NCI-H1436 (cell line): ENCODE results near the gene STXBP6.
A peak's percentile ranks its signal among the peaks of the same experiment; 100 is the strongest.

Experiments
- DNase-seq: peaks from one replicate; lab custom pipeline; 2025; lab: John Stamatoyannopoulos, UW

Gene STXBP6

GRCh38 chr14:25052385-25052784 lies 2.4 kb upstream of the STXBP6 start:
- no peak for DNase-seq

- DNase-seq, result no peak
Measured at GRCh38 chr14:25050269-25051150, 563 bp upstream of the STXBP6 start.

DNA sequence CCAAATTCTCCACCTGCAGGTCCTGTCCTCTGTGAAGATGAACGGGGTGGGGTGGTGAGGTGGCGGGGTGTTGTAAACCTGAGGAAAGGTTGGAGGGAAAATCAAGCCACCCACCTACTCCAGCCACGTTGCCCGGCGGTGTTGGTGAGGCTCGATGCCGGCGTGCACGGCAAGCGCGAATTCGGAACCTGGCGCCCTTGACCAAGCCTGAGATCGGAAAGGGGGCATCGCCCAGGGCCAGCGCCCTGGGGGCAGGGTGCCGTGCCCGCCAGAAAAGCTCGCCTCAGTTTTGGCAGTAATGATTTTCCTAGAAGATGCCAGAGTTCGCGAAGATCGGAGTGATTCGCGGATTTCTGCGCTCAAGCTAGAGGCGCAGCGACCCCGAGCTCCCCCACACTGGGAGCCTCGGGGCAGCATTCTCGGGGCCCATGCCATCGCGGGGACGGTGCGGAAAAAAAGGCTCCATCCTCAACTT lies 817 bp downstream of the STXBP6 start:
- DNase-seq, result no peak

- DNase-seq, result no peak
Measured at GRCh38 chr14:25048170-25049016, 1.6 kb downstream of the STXBP6 start.

GRCh38 chr14:25046301-25046943 lies 3.5 kb downstream of the STXBP6 start:
- DNase-seq, result no peak

DNA sequence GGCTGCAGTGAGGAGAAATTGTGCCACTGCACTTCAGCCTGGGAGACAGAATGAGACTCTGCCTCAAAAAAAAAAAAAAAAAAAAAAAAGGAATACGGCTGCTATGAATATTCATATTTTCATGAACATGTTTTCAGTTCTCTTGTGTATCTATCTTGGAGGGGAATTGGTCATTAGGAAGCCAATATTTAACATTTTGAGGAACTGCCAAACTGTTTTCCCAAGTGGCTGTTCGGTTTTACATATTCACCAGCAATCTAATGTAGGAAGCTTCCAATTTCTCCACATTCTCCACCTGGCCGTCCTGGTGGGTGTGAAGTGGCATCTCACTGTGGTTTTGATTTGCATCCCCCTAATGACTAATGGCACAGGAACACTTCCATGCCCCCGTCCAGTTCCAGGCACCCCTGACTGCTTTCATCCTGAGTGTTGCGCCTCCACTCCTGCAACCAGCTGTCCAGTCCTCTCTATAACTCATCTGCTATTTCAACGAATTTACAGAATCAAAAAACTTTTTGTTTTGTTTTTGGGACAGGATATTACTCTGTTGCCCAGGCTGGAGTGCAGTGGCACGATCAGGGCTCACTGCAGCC lies 5.7 kb downstream of the STXBP6 start:
- no peak for DNase-seq

GRCh38 chr14:25042362-25043299 lies 7.3 kb downstream of the STXBP6 start:
- DNase-seq, result no peak

- peak; percentile 10 for DNase-seq
Measured at GRCh38 chr14:25041898-25042297, 8.0 kb downstream of the STXBP6 start.

DNA sequence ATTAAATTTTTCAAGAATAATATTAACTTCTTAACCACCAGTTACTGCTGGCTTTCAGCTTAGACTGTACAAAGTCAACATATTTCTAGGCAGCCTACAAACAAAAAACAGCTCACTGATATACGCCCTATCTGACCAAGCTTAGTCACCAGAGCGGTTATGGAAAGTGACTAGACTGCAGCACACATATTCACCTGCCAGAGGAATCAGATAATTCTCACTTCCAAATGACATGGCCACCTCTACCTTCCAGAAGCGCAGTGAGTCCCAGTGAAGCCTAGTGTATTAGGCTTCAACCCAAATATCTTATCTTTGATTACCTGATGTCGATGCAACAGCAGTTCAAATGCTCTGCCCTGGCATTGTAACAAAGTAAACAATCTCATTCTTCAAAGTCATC lies 8.5 kb downstream of the STXBP6 start:
- no peak for DNase-seq

- DNase-seq, result no peak
Measured at GRCh38 chr14:25039933-25040332, 10.0 kb downstream of the STXBP6 start.

GRCh38 chr14:25038044-25038668 lies 11.8 kb downstream of the STXBP6 start:
- no peak for DNase-seq

GRCh38 chr14:25037032-25037431 lies 12.9 kb downstream of the STXBP6 start:
- no peak for DNase-seq

GRCh38 chr14:25034803-25035681 lies 14.9 kb downstream of the STXBP6 start:
- DNase-seq, result no peak

DNA sequence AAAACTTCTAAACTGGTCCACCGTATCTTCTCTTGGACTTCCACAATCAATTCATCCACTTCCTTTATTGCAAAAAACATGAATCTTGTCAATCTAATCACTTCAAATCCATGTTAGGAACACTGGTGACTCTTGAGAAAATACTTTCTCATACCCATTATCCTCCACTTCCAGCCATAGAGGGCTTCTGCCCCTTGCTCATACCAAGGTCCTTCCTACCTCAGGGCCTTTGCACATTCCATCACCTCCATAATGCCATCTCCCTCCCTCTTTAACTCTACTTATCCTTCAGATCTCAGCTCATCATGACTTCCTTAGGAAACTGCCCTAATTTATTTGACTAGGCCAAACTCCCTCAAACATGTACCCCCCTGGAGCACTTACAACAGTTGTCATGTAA lies 16.6 kb downstream of the STXBP6 start:
- no peak for DNase-seq

DNA sequence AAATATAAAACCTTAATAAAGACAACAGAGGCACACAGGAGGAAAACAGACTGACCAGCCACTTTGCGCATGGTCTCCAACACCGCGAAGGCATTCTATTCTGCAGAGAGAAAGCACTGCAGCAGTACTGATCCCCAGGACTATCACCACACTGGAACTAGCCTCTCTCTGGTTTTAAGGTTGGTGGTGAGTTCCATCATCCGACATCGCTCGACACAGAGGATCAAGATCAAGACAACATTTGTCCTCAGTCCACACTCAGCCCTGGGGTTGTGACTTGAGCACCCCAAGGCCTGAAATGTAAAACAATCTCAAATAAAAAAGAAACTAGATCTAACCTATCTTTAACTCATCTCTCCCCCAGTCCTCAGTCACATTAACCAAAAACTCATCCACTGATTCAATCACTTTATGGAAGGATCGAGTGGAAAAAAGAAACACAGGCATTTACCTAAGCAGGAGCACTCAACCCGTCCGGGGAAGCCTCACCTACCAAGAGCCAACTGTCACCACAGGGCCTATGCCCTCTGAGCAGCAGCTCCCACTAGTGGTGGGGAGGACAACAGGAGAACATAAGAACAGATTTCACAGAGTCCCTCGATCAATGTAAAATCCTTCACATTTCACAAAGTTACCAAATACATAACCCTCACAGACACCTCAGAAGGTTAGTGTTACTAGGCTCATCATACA lies 17.7 kb downstream of the STXBP6 start:
- DNase-seq, result no peak

- DNase-seq, result no peak
Measured at GRCh38 chr14:25026476-25027137, 23.3 kb downstream of the STXBP6 start.

DNA sequence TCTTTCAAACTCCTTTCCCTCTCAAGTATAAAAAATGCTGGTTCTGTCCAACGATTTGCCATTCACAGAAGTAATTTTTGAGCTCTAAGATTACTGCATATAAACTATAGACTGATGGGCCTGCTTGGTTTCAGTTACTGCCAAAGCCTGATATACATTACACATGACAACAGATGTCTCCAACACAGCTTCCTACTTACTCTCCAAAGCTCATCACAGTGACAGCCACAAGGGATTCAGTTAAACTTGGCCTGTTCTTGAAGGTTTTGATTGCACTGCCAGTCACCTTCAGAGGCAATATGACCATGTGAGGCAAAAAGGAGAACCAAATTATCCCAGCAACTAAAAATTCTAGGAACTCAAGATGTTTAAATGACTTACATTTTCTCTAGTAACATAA lies 30.1 kb downstream of the STXBP6 start:
- DNase-seq, result no peak

GRCh38 chr14:25017562-25017961 lies 32.4 kb downstream of the STXBP6 start:
- DNase-seq, result no peak
